Stomach (tissue), 9 donors: ENCODE measurements around the gene RCAN2. TPM values are rescaled to one million over a fixed set of nuclear protein-coding genes. Genes with fewer than 3 reads are reported as not detected.

ENCODE experiments used
- DNase-seq, 2 donors: peaks; one replicate each; pipeline versions ENCODE4 v3.0.0 to v3.0.0-alpha.2; 2013 to 2019
- H3K27ac ChIP-seq, 5 donors: fragments of 200-600 bp in 4 of 5; sonication (generic) in 4 of 5; one replicate each; pipeline ENCODE4 v1.5.1; 2013 to 2019; ENCODE audit warnings: mild to moderate bottlenecking in 1 of 5, moderate library complexity in 1 of 5
- H3K27me3 ChIP-seq, 3 donors: fragments of 200-600 bp; sonication (generic); one replicate each; pipeline ENCODE4 v1.5.1; 2017 to 2019; ENCODE audit warnings: mixed run types in 1 of 3
- H3K36me3 ChIP-seq, 4 donors: fragments of 200-600 bp; sonication (generic); 1 replicate in 3 of 4; 2 replicates in 1 of 4; pipeline ENCODE4 v1.5.1; 2016 to 2019
- H3K4me1 ChIP-seq, 4 donors: fragments of 200-600 bp; sonication (generic); one replicate each; pipeline ENCODE4 v1.5.1; 2016 to 2019
- H3K4me3 ChIP-seq, 4 donors: fragments of 200-600 bp; sonication (generic) in 3 of 4; one replicate each; pipeline ENCODE4 v1.5.1; 2016 to 2019; ENCODE audit warnings: mild to moderate bottlenecking in 1 of 4
- H3K9me3 ChIP-seq, 4 donors: fragments of 200-600 bp; sonication (generic); one replicate each; pipeline ENCODE4 v1.5.1; 2016 to 2019
- EP300 ChIP-seq: sonication (generic); formaldehyde crosslinking; IDR thresholded peaks from one replicate; pipeline ENCODE4 v1.6.1; 2017; ENCODE audit warnings: antibody characterized with exemption
- POLR2A ChIP-seq, 4 donors: fragments of 450-650 bp; IDR thresholded peaks; one replicate each; pipeline ENCODE4 v1.6.1; 2016; ENCODE audit warnings: antibody characterized with exemption in 4 of 4, control low read depth in 2 of 4, mild to moderate bottlenecking in 1 of 4, moderate library complexity in 1 of 4
- POLR2AphosphoS5 ChIP-seq, 3 donors: sonication (generic); formaldehyde crosslinking; IDR thresholded peaks; one replicate each; pipeline ENCODE4 v1.6.1; 2016; ENCODE audit warnings: antibody characterized with exemption in 3 of 3
- WGBS, 5 donors: extraction: QIAGEN DNeasy Blood & Tissue Kit in 3 of 5; methylation state at CpG; one replicate each; pipeline versions ENCODE4 v1.1.5 to v1.1.7; 2013 to 2018; 5-methylcytosine and 5-hydroxymethylcytosine counted together
- intact Hi-C: fragments of 100-400 bp; cut with DNase I; formaldehyde crosslinking; loops from one replicate; pipeline ENCODE4 v1.15.1; 2023; ENCODE audit warnings: low total_unique reads
- polyA plus RNA-seq, 3 donors: library from polyadenylated mRNA; stranded (reverse); fragments of 200-250 nt; gene quantifications; one replicate each; pipeline ENCODE4 v1.2.3, GENCODE V29; 2013
- total RNA-seq, 5 donors: library from RNA; depleted of rRNA; stranded (reverse); fragments of >200 nt; gene quantifications; one replicate each; pipeline versions ENCODE4 v1.1.0 to v1.2.3, GENCODE V29; 2014 to 2016
- TF ChIP-seq, protein P1 (sequence below), 7 experiments: fragments of 450-650 bp in 4 of 7; fragments of 200-600 bp in 3 of 7; sonication (generic) in 3 of 7; IDR thresholded peaks; one replicate each; pipeline ENCODE4 v1.5.1; 2016 to 2019; ENCODE audit warnings: antibody characterized with exemption in 7 of 7, control low read depth in 2 of 7, mild to moderate bottlenecking in 1 of 7
- donor health status: healthy with polysubstance abuse.
- donor health status: Bipolar disorder and iron deficiency.
- donor health status: healthy.

Gene RCAN2
- total and polyA plus RNA-seq, 8 donors = 7.2 to 69.2 (median 21.4) TPM

GRCh38 chr6:46211917-46212316 is 279.3 kb downstream of the RCAN2 start:
- Histone ChIP-seq H3K36me3 (no peaks in the 10 kb centered on the region), H3K9me3 (no peaks in the 10 kb centered on the region), H3K27me3 (no peaks in the 10 kb centered on the region), H3K4me1 (no peaks in the 10 kb centered on the region), H3K27ac (no peak overlapping the region), H3K4me3 (no peak overlapping the region)
- no peak for TF ChIP-seq EP300
- no peak for TF ChIP-seq POLR2A (IDR thresholded peaks at IDR 0.05)
- TF ChIP-seq, protein P1, sequence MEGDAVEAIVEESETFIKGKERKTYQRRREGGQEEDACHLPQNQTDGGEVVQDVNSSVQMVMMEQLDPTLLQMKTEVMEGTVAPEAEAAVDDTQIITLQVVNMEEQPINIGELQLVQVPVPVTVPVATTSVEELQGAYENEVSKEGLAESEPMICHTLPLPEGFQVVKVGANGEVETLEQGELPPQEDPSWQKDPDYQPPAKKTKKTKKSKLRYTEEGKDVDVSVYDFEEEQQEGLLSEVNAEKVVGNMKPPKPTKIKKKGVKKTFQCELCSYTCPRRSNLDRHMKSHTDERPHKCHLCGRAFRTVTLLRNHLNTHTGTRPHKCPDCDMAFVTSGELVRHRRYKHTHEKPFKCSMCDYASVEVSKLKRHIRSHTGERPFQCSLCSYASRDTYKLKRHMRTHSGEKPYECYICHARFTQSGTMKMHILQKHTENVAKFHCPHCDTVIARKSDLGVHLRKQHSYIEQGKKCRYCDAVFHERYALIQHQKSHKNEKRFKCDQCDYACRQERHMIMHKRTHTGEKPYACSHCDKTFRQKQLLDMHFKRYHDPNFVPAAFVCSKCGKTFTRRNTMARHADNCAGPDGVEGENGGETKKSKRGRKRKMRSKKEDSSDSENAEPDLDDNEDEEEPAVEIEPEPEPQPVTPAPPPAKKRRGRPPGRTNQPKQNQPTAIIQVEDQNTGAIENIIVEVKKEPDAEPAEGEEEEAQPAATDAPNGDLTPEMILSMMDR (IDR thresholded peaks at IDR 0.05) = no peak
- no peak for TF ChIP-seq POLR2AphosphoS5 (IDR thresholded peaks at IDR 0.05)
- 96 to 100% (median 100%) methylated on average over 1 of the region's 1 CpG for WGBS, 5 donors
- no peak for DNase-seq
- intact Hi-C loops = no loop called here

DNA sequence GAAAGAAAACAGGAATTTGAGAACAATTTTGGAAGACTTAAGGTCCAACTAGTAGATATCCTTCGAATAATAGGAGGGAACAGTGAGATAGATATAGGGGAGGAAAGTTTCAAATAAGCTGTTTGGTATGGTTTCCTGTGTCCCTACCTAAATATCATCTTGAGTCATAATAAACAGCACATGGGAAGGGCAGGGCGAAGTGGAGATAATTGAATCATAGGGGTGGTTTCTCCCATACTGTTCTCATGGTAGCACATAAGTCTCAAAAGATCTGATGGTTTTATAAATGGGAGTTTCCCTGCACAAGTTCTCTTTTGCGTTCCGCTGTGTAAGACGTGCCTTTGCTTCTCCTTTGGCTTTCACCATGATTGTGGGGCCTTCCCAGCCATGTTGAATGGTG is 281.0 kb downstream of the RCAN2 start:
- WGBS, 5 donors = 83 to 90% (median 89%) methylated on average over 5 of the region's 5 CpGs
- TF ChIP-seq EP300 (no peak), POLR2A (IDR thresholded peaks at IDR 0.05) (no peak), POLR2AphosphoS5 (IDR thresholded peaks at IDR 0.05) (no peak)
- no peaks in the 10 kb centered on the region for H3K9me3 ChIP-seq
- no peaks in the 10 kb centered on the region for H3K36me3 ChIP-seq
- no peak for DNase-seq
- no peak overlapping the region for H3K27ac ChIP-seq
- intact Hi-C loops = no loop called here
- H3K4me1 ChIP-seq = no peaks in the 10 kb centered on the region
- H3K27me3 ChIP-seq = no peaks in the 10 kb centered on the region
- H3K4me3 ChIP-seq = no peak overlapping the region

GRCh38 chr6:46208303-46208702 is 282.9 kb downstream of the RCAN2 start:
- Histone ChIP-seq H3K4me3 (no peak overlapping the region), H3K36me3 (no peaks in the 10 kb centered on the region), H3K27ac (no peak overlapping the region), H3K27me3 (no peaks in the 10 kb centered on the region), H3K9me3 (no peaks in the 10 kb centered on the region), H3K4me1 (no peaks in the 10 kb centered on the region)
- DNase-seq = no peak
- intact Hi-C loops = no loop called here
- TF ChIP-seq, protein P1 (IDR thresholded peaks at IDR 0.05) = no peak
- TF ChIP-seq POLR2A (IDR thresholded peaks at IDR 0.05) = no peak
- TF ChIP-seq POLR2AphosphoS5 (IDR thresholded peaks at IDR 0.05) = no peak
- no peak for TF ChIP-seq EP300

- intact Hi-C loops = no loop called here
- 76 to 88% (median 79%) methylated on average over 3 of the region's 3 CpGs for WGBS, 5 donors
- Histone ChIP-seq H3K9me3 (no peaks in the 10 kb centered on the region), H3K4me3 (no peak overlapping the region), H3K36me3 (no peaks in the 10 kb centered on the region), H3K27me3 (no peaks in the 10 kb centered on the region), H3K27ac (no peak overlapping the region), H3K4me1 (no peaks in the 10 kb centered on the region)
- no peak for TF ChIP-seq POLR2A (IDR thresholded peaks at IDR 0.05)
- TF ChIP-seq, protein P1 (IDR thresholded peaks at IDR 0.05) = no peak
- no peak for DNase-seq
Observed at GRCh38 chr6:46207174-46207573, 284.1 kb downstream of the RCAN2 start.

DNA sequence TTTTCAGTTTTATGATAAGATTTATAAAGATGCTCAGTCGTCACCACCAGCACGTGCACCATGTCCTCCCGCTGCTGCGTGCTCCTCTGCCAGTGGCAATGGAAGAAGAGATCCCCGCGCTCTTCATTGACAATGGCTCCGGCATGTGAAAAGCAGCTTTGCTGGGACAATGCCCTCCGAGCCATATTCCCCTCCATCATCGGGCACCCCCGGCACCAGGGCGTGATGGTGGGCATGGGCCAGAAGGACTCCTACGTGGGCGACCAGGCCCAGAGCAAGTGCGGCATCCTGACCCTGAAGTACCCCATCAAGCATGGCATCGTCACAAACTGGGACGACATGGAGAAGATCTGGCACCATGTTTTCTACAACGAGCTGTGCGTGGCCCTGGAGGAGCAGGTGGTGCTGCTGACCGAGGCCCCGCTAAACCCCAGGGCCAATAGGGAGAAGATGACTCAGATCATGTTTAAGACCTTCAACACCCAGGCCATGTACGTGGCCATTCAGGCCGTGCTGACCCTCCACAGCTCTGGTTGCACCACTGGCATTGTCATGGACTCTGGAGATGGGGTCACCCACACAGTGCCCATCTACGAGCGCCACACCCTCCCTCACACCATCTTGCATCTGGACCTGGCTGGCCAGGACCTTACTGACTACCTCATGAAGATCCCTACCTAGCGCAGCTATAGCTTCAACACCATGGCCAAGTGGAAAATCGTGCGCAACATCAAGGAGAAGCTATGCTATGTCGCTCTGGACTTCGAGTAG is 286.2 kb downstream of the RCAN2 start:
- H3K27ac ChIP-seq = no peak overlapping the region
- TF ChIP-seq, protein P1 (IDR thresholded peaks at IDR 0.05) = no peak
- no peak for TF ChIP-seq POLR2AphosphoS5 (IDR thresholded peaks at IDR 0.05)
- no peak for TF ChIP-seq POLR2A (IDR thresholded peaks at IDR 0.05)
- no peak for TF ChIP-seq EP300
- WGBS, 5 donors = 92 to 97% (median 94%) methylated on average over 20 to 29 of the region's 29 CpGs
- H3K9me3 ChIP-seq = no peaks in the 10 kb centered on the region
- intact Hi-C loops = no loop called here
- H3K36me3 ChIP-seq = no peaks in the 10 kb centered on the region
- no peaks in the 10 kb centered on the region for H3K4me1 ChIP-seq
- no peaks in the 10 kb centered on the region for H3K27me3 ChIP-seq
- no peak for DNase-seq
- no peak overlapping the region for H3K4me3 ChIP-seq
